Measurements from ENCODE around the gene C16orf86. TPM values are rescaled to one million over a fixed set of nuclear protein-coding genes. Genes with fewer than 3 reads are reported as not detected.

Gene C16orf86
- polyA plus RNA-seq, 3 donors: 4.1 to 11.3 (median 4.6) TPM

DNA sequence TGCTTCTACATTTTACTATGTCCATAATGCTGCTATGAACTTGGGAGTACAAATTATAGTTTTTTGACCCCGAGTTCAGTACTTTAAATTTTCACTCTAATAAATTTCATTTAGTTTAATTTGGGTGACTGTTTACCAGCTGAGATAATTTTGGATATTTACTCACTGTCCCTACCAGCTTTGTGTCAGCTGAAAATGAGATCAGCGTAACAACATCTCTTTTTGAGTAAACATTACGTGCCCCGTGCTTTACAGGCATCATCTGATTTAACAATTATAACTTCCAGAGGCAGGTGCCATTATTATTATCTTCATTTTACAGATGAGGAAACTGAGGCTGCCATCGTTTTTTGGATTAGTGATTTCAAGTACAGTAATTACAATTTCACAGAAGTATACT, 37.5 kb downstream of the C16orf86 start:
- Mint-ChIP-seq H3K4me1 (no peaks in the 10 kb centered on the region), H3K4me3 (no peak overlapping the region), H3K9me3 (peaks cover 0 to 7% (median 3%) of the 10 kb centered on the region in 7 donors), H3K27ac (no peak overlapping the region), H3K27me3 (ENCODE audit: low read depth in 3 of 3) (no peaks in the 10 kb centered on the region), H3K36me3 (peaks cover 2 to 6% of the 10 kb centered on the region in 2 donors)
- H3K9ac ChIP-seq (ENCODE audit: insufficient read depth, low read length, poor library complexity, severe bottlenecking): no peak overlapping the region
- H3K4me3 ChIP-seq (replicated peaks in 1 of 3; ENCODE audit: low read depth in 2 of 3, low read length in 3 of 3): no peak overlapping the region
- peaks cover 0 to 8% of the 10 kb centered on the region in 2 donors for H3K9me3 ChIP-seq (replicated peaks in 1 of 2; ENCODE audit: control insufficient read depth in 1 of 2, insufficient read depth in 1 of 2, low read length in 2 of 2)
- no peaks in the 10 kb centered on the region for H3K27me3 ChIP-seq (ENCODE audit: control insufficient read depth in 2 of 2, insufficient read depth in 2 of 2, low read length in 2 of 2)
- H3K79me2 ChIP-seq (ENCODE audit: insufficient read depth, low read length): peaks cover 10% of the 10 kb centered on the region
- no peak overlapping the region for H3K4me2 ChIP-seq (replicated peaks; ENCODE audit: extremely low read depth, low read length, poor library complexity, severe bottlenecking)
- no peaks in the 10 kb centered on the region for H3K36me3 ChIP-seq (replicated peaks in 1 of 2; ENCODE audit: control insufficient read depth in 1 of 2, insufficient read depth in 2 of 2, low read length in 2 of 2)
- WGBS (ENCODE audit: insufficient coverage): 94% methylated on average over 3 of the region's 5 CpGs
- DNase-seq: no peak
- intact Hi-C loops (cut with micrococcal nuclease): no loop called here
- no peaks in the 10 kb centered on the region for H4K20me1 ChIP-seq (ENCODE audit: insufficient read depth, low read length)
- TF ChIP-seq CTCF (IDR thresholded peaks at IDR 0.05): no peak
- H3K27ac ChIP-seq (ENCODE audit: low read depth in 1 of 2, low read length in 2 of 2): no peak overlapping the region
- H3K4me1 ChIP-seq (ENCODE audit: control insufficient read depth in 1 of 2, insufficient read depth in 2 of 2, low read length in 2 of 2): no peaks in the 10 kb centered on the region
- no peak overlapping the region for H2AFZ ChIP-seq (ENCODE audit: insufficient read depth, low read depth, low read length, poor library complexity, severe bottlenecking)

DNA sequence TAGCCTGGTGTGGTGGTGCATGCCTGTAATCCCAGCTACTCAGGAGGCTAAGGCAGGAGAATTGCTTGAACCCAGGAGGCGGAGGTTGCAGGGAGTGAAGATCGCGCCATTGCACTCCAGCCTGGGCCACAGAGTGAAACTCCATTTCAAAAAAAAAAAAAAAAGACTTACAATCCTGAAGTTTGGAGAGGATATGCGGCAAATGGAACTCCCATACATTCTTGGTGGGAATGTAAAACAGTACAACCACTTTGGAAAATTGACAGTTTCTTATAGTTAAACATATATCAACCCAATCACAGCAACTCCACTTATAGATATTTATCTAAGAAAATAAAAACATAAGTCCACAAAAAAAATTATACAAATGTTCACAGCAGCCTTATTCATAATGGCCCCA, 40.6 kb downstream of the C16orf86 start:
- peaks cover 3 to 7% of the 10 kb centered on the region in 2 donors for H3K36me3 Mint-ChIP-seq
- WGBS (ENCODE audit: insufficient coverage): no CpG with 5 or more reads among the region's 4 CpGs
- H3K79me2 ChIP-seq (ENCODE audit: insufficient read depth, low read length): peaks cover 15% of the 10 kb centered on the region

More for the DNA sequence above, 40.6 kb downstream of the C16orf86 start:
- DNase-seq: no peak
- no peaks in the 10 kb centered on the region for H4K20me1 ChIP-seq (ENCODE audit: insufficient read depth, low read length)
- Mint-ChIP-seq H3K9me3 (peaks cover 0 to 1% (median 0%) of the 10 kb centered on the region in 7 donors), H3K4me3 (no peak overlapping the region), H3K27ac (no peak overlapping the region), H3K27me3 (ENCODE audit: low read depth in 3 of 3) (no peaks in the 10 kb centered on the region), H3K4me1 (peaks cover 5% of the 10 kb centered on the region)
- no peak overlapping the region for H2AFZ ChIP-seq (ENCODE audit: insufficient read depth, low read depth, low read length, poor library complexity, severe bottlenecking)
- H3K36me3 ChIP-seq (replicated peaks in 1 of 2; ENCODE audit: control insufficient read depth in 1 of 2, insufficient read depth in 2 of 2, low read length in 2 of 2): no peaks in the 10 kb centered on the region
- H3K4me1 ChIP-seq (ENCODE audit: control insufficient read depth in 1 of 2, insufficient read depth in 2 of 2, low read length in 2 of 2): no peaks in the 10 kb centered on the region
- H3K4me2 ChIP-seq (replicated peaks; ENCODE audit: extremely low read depth, low read length, poor library complexity, severe bottlenecking): no peak overlapping the region
- no peak overlapping the region for H3K9ac ChIP-seq (ENCODE audit: insufficient read depth, low read length, poor library complexity, severe bottlenecking)
- no peak overlapping the region for H3K4me3 ChIP-seq (replicated peaks in 1 of 3; ENCODE audit: low read depth in 2 of 3, low read length in 3 of 3)
- intact Hi-C loops (cut with micrococcal nuclease): no loop called here
- no peak overlapping the region for H3K27ac ChIP-seq (ENCODE audit: low read depth in 1 of 2, low read length in 2 of 2)
- no peaks in the 10 kb centered on the region for H3K27me3 ChIP-seq (ENCODE audit: control insufficient read depth in 2 of 2, insufficient read depth in 2 of 2, low read length in 2 of 2)
- no peaks in the 10 kb centered on the region for H3K9me3 ChIP-seq (replicated peaks in 1 of 2; ENCODE audit: control insufficient read depth in 1 of 2, insufficient read depth in 1 of 2, low read length in 2 of 2)
- TF ChIP-seq CTCF (IDR thresholded peaks at IDR 0.05): no peak

Data from CD14-positive monocyte (primary cell).